LNCaP clone FGC (cell line): ENCODE data around the gene HSPA4L.

Experiments used
- DNase-seq: peaks from one replicate; pipeline ENCODE4 v3.0.0-alpha.2; 2011; ENCODE audit warnings: low read depth
- H3K4me3 ChIP-seq: 2 replicates; pipeline ENCODE4 v1.5.1; 2011; ENCODE audit warnings: mild to moderate bottlenecking, low read depth, low read length, control low read depth
- TF ChIP-seq, protein P1 (sequence below): IDR thresholded peaks from 2 replicates; pipeline ENCODE4 v1.5.1; 2012; ENCODE audit warnings: mild to moderate bottlenecking; ENCODE audit not compliant: control insufficient read depth, insufficient read depth; ENCODE audit errors: extremely low read depth

Gene HSPA4L

DNA sequence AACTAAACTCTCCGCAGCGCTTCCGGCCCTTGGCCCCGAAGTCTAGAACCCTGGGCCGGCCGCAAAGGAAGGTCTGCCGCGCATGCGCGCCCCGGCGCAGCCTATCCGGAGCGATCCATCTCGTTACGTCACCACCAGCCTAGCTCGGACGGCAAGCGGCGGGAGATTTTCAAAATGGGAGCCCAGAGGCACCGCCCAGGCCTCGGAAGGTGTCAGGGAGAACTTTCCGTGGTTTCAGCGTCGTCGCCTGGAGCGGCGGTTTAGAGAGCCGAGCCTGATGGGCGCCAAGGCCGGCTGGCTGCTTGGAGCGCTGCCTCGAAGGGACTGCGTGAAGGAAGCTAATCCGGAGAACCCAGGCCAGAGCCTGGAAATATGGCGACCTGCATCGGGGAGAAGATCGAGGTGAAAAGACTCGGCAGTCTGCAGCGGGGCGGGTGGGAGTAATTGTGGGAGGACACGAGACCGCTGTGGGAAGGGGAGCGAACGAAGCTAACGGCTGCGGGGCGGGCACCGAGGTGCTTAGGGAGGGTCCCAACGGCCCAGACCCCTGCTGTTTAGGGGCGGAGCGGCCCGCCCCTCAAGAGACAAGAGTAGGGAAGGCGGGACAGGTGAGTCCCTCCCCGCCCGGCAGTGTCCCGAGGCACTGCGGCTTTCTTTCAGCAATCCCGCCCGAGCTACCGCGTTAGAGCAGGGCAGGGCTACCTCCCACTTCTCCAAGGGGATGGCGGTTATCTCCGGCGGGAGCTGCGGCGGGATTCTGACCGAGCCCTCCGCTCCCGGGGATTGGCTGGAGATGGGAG lies 98.8 kb downstream of the HSPA4L start, which contains the start of gene PLK4:
PLK4 (plus strand) TSS at position 131 of the 800 bp plus-strand sequence; CDS start at position 373, 242 bp downstream.
- TF ChIP-seq, protein P1, sequence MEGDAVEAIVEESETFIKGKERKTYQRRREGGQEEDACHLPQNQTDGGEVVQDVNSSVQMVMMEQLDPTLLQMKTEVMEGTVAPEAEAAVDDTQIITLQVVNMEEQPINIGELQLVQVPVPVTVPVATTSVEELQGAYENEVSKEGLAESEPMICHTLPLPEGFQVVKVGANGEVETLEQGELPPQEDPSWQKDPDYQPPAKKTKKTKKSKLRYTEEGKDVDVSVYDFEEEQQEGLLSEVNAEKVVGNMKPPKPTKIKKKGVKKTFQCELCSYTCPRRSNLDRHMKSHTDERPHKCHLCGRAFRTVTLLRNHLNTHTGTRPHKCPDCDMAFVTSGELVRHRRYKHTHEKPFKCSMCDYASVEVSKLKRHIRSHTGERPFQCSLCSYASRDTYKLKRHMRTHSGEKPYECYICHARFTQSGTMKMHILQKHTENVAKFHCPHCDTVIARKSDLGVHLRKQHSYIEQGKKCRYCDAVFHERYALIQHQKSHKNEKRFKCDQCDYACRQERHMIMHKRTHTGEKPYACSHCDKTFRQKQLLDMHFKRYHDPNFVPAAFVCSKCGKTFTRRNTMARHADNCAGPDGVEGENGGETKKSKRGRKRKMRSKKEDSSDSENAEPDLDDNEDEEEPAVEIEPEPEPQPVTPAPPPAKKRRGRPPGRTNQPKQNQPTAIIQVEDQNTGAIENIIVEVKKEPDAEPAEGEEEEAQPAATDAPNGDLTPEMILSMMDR, result no peak
- DNase-seq, result peak; percentile 76

GRCh38 chr4:127881563-127881864 lies 99.4 kb downstream of the HSPA4L start:
- TF ChIP-seq, protein P1, result peak; percentile 39; the same call in 1 of the 2 replicates
- H3K4me3 ChIP-seq, result peak overlapping the region; percentile 93
- no peak for DNase-seq

More for the DNA sequence above, 98.8 kb downstream of the HSPA4L start, which contains the start of gene PLK4:
- peak within 1 kb of the TSS; percentile 93 for H3K4me3 ChIP-seq

GRCh38 chr4:127888559-127888958 lies 106.4 kb downstream of the HSPA4L start:
- H3K4me3 ChIP-seq, result no peak overlapping the region
- TF ChIP-seq, protein P1, result no peak
- no peak for DNase-seq

GRCh38 chr4:127889903-127890302 lies 107.8 kb downstream of the HSPA4L start:
- no peak overlapping the region for H3K4me3 ChIP-seq
- no peak for DNase-seq
- TF ChIP-seq, protein P1, result no peak
